ENCODE data around the gene BNC2.
A peak's percentile ranks its signal among the peaks of the same experiment; 100 is the strongest.

BNC2 gene

DNA sequence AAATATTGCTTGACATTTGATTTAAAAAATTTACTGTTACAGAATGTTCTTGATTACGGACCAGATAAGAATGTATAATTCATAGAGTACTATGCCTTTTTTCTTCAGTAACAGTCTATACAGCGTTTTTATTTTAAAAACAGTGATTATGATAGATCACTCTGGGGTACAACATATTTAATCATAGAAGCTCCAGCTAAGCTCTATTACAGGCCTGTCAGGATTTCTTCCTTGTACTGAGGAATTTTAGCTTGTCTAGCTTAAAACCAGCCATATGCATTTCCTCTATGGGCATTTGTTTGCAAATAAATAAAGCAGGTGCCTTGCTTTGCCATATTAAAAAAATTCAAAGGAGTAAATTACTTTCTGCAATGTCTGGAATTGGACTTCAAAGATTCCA is 423.8 kb downstream of the BNC2 start:
- TF ChIP-seq USF1 (IDR thresholded peaks at IDR 0.05): no peak
- TF ChIP-seq EP300 (IDR thresholded peaks at IDR 0.05; ENCODE audit: borderline replicate concordance): no peak
- no peak for TF ChIP-seq TEAD4 (IDR thresholded peaks at IDR 0.05)
- no peak for TF ChIP-seq ZBTB7A (IDR thresholded peaks at IDR 0.05; ENCODE audit: low read depth)
- no peak for TF ChIP-seq EGR1 (IDR thresholded peaks at IDR 0.05)
- TF ChIP-seq REST (IDR thresholded peaks at IDR 0.05; ENCODE audit: low read depth): no peak
- TF ChIP-seq FOXM1 (IDR thresholded peaks at IDR 0.05; ENCODE audit: borderline replicate concordance, low read depth): no peak
- TF ChIP-seq CREB1 (IDR thresholded peaks at IDR 0.05; ENCODE audit: low read depth): no peak
- TF ChIP-seq, protein P1, sequence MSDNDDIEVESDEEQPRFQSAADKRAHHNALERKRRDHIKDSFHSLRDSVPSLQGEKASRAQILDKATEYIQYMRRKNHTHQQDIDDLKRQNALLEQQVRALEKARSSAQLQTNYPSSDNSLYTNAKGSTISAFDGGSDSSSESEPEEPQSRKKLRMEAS (IDR thresholded peaks at IDR 0.05): no peak
- TF ChIP-seq YY1 (IDR thresholded peaks at IDR 0.05; ENCODE audit: low read depth): no peak

- TF ChIP-seq RAD21 (IDR thresholded peaks at IDR 0.05; ENCODE audit: low read depth): no peak
- TF ChIP-seq YY1 (IDR thresholded peaks at IDR 0.05; ENCODE audit: low read depth): no peak
- TF ChIP-seq TCF12 (IDR thresholded peaks at IDR 0.05; ENCODE audit: low read depth): no peak
- TF ChIP-seq CREB1 (IDR thresholded peaks at IDR 0.05; ENCODE audit: low read depth): no peak
- TF ChIP-seq ZBTB7A (IDR thresholded peaks at IDR 0.05; ENCODE audit: low read depth): no peak
- TF ChIP-seq REST (IDR thresholded peaks at IDR 0.05; ENCODE audit: low read depth): no peak
- no peak for TF ChIP-seq TEAD4 (IDR thresholded peaks at IDR 0.05)
- TF ChIP-seq TAF1 (IDR thresholded peaks at IDR 0.05; ENCODE audit: low read depth): no peak
- no peak for TF ChIP-seq USF1 (IDR thresholded peaks at IDR 0.05)
- no peak for TF ChIP-seq EGR1 (IDR thresholded peaks at IDR 0.05)
- TF ChIP-seq FOXM1 (IDR thresholded peaks at IDR 0.05; ENCODE audit: borderline replicate concordance, low read depth): no peak
- TF ChIP-seq NFIC (IDR thresholded peaks at IDR 0.05): no peak
- no peak for TF ChIP-seq EP300 (IDR thresholded peaks at IDR 0.05; ENCODE audit: borderline replicate concordance)
- TF ChIP-seq CEBPB (IDR thresholded peaks at IDR 0.05): no peak
- TF ChIP-seq, protein P1 (IDR thresholded peaks at IDR 0.05): no peak
Measured at GRCh38 chr9:16445141-16445920, 425.1 kb downstream of the BNC2 start.

DNA sequence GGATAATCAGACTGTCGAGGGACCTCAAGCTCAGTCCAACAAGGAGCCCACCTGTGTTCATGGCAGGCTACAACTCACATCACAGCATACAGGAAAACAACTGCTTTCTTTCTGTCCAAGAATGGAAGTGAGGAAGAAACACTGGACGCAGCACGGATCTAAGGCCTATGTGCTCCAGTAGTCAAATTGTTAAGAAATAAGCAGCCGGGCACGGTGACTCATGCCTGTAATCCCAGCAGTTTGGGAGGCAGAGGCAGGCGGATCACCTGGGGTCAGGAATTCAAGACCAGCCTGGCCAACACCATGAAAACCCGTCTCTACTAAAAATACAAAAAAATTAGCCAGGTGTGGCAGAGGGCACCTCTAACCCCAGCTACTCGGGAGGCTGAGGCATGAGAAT is 427.8 kb downstream of the BNC2 start:
- TF ChIP-seq TEAD4 (IDR thresholded peaks at IDR 0.05) (peak; percentile 85), RAD21 (IDR thresholded peaks at IDR 0.05; ENCODE audit: low read depth) (no peak; the same call in 1 of the 2 replicates), TAF1 (IDR thresholded peaks at IDR 0.05; ENCODE audit: low read depth) (no peak), USF1 (IDR thresholded peaks at IDR 0.05) (no peak), TCF12 (IDR thresholded peaks at IDR 0.05; ENCODE audit: low read depth) (peak; percentile 83), ZBTB7A (IDR thresholded peaks at IDR 0.05; ENCODE audit: low read depth) (no peak), CEBPB (IDR thresholded peaks at IDR 0.05) (peak; percentile 65; the same call in 1 of the 2 replicates), CREB1 (IDR thresholded peaks at IDR 0.05; ENCODE audit: low read depth) (no peak), REST (IDR thresholded peaks at IDR 0.05; ENCODE audit: low read depth) (no peak), EP300 (IDR thresholded peaks at IDR 0.05; ENCODE audit: borderline replicate concordance) (peak; percentile 76), YY1 (IDR thresholded peaks at IDR 0.05; ENCODE audit: low read depth) (no peak), FOXM1 (IDR thresholded peaks at IDR 0.05; ENCODE audit: borderline replicate concordance, low read depth) (peak; percentile 30; the same call in 1 of the 2 replicates), NFIC (IDR thresholded peaks at IDR 0.05) (peak; percentile 35; the same call in 1 of the 2 replicates), EGR1 (IDR thresholded peaks at IDR 0.05) (no peak)
- TF ChIP-seq, protein P1 (IDR thresholded peaks at IDR 0.05): 0 out of 2 replicates have a peak, but pooled peaks have one; percentile 34

All from Ishikawa (cell line).